Cardiac muscle cell (in vitro differentiated cells and primary cell): ENCODE results near the gene PRLH. TPM values are rescaled to one million over a fixed set of nuclear protein-coding genes. Genes with fewer than 3 reads are reported as not detected.

ENCODE experiments used
- DNase-seq, 2 donors: peaks; one replicate each; pipeline versions ENCODE4 v3.0.0 to v3.0.0-alpha.2; 2010 to 2017; ENCODE audit warnings: low read depth in 1 of 2, low spot score in 1 of 2
- H3K27ac ChIP-seq: fragments of 200-600 bp; sonication (generic); 2 replicates; pipeline ENCODE4 v1.5.1; 2016
- H3K27me3 ChIP-seq: fragments of 200-600 bp; sonication (generic); 2 replicates; pipeline ENCODE4 v1.6.0; 2016; ENCODE audit warnings: control low read depth
- H3K36me3 ChIP-seq: fragments of 200-600 bp; sonication (generic); 2 replicates; pipeline ENCODE4 v1.5.1; 2016; ENCODE audit warnings: control low read depth
- H3K4me1 ChIP-seq: fragments of 200-600 bp; sonication (generic); 2 replicates; pipeline ENCODE4 v1.8.1; 2017; ENCODE audit warnings: low read depth, mild to moderate bottlenecking, mixed run types
- H3K4me3 ChIP-seq: fragments of 200-600 bp; sonication (generic); 2 replicates; pipeline ENCODE4 v1.5.1; 2016; ENCODE audit warnings: mild to moderate bottlenecking
- H3K9me3 ChIP-seq: fragments of 200-600 bp; sonication (generic); 2 replicates; pipeline ENCODE4 v1.5.1; 2017; ENCODE audit warnings: low read depth, mild to moderate bottlenecking, control low read depth
- polyA plus RNA-seq: library from polyadenylated mRNA; unstranded; fragments of >200 nt; fragmentation: Nextera tagmentation; extraction: Ambion mirVana; gene quantifications from 2 replicates; pipeline ENCODE4 v1.2.1, GENCODE V29; 2016
- total RNA-seq: library from RNA; depleted of rRNA; stranded (reverse); fragments of >200 nt; gene quantifications from 2 replicates; pipeline ENCODE4 v1.2.3, GENCODE V29; 2016
- TF ChIP-seq, protein P1 (sequence below): IDR thresholded peaks from 2 replicates; pipeline ENCODE4 v1.5.1; 2012; ENCODE audit warnings: low read depth, mild to moderate bottlenecking, low read length

PRLH gene
- total and polyA plus RNA-seq, 2 experiments from 2014 or later: not detected

DNA sequence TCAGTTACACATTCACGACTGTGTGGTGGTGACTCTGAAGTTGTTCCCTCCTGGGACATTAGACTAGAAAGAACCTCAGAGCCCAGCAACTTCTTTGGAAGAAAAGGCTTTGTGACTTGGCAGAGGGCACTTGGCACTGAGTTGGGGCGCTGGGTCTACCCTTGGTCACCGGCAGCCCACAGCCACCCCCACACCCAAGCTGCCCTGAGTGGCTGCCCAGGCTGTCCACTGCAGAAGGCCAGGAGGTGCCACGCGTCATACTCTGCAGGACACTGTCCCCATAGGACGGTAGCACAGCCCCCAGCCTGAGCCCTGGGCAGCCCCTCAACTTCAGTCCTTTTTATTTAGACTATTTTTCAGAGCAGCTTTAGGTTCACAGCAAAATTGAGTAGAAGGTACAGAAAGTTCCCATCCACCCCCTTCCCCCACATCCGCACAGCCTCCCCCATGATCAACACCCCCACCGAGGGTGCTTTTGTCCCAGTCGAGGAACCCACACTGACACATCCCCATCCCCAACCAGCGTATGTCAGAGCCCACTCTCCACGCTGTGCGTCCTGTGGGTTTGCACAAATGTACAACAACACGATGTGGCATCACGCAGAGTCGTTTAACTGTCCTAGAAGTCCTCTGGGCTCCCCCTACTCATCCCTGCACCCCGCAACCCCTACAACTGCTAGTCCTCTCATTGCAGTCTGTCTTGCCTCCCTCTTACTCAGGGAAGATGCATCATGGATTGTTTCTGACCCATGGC is 1.1 kb downstream of the PRLH start:
- H3K27me3 ChIP-seq: no peaks in the 10 kb centered on the region
- H3K9me3 ChIP-seq: no peaks in the 10 kb centered on the region
- no peaks in the 10 kb centered on the region for H3K36me3 ChIP-seq
- no peak overlapping the region for H3K27ac ChIP-seq
- H3K4me3 ChIP-seq: no peak overlapping the region
- TF ChIP-seq, protein P1, sequence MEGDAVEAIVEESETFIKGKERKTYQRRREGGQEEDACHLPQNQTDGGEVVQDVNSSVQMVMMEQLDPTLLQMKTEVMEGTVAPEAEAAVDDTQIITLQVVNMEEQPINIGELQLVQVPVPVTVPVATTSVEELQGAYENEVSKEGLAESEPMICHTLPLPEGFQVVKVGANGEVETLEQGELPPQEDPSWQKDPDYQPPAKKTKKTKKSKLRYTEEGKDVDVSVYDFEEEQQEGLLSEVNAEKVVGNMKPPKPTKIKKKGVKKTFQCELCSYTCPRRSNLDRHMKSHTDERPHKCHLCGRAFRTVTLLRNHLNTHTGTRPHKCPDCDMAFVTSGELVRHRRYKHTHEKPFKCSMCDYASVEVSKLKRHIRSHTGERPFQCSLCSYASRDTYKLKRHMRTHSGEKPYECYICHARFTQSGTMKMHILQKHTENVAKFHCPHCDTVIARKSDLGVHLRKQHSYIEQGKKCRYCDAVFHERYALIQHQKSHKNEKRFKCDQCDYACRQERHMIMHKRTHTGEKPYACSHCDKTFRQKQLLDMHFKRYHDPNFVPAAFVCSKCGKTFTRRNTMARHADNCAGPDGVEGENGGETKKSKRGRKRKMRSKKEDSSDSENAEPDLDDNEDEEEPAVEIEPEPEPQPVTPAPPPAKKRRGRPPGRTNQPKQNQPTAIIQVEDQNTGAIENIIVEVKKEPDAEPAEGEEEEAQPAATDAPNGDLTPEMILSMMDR: no peak
- no peak for DNase-seq
- H3K4me1 ChIP-seq: peaks cover 5% of the 10 kb centered on the region

- H3K36me3 ChIP-seq: no peaks in the 10 kb centered on the region
- no peaks in the 10 kb centered on the region for H3K27me3 ChIP-seq
- no peaks in the 10 kb centered on the region for H3K9me3 ChIP-seq
- peaks cover 9% of the 10 kb centered on the region for H3K4me1 ChIP-seq
- H3K27ac ChIP-seq: no peak overlapping the region
- DNase-seq: no peak
- TF ChIP-seq, protein P1: no peak
- no peak overlapping the region for H3K4me3 ChIP-seq
Measured at GRCh38 chr2:237568121-237568660, 1.8 kb downstream of the PRLH start.

GRCh38 chr2:237569041-237569440 is 2.7 kb downstream of the PRLH start:
- no peak overlapping the region for H3K27ac ChIP-seq
- H3K9me3 ChIP-seq: no peaks in the 10 kb centered on the region
- H3K36me3 ChIP-seq: no peaks in the 10 kb centered on the region
- H3K4me1 ChIP-seq: peaks cover 9% of the 10 kb centered on the region
- TF ChIP-seq, protein P1: no peak
- no peak for DNase-seq
- H3K27me3 ChIP-seq: no peaks in the 10 kb centered on the region
- H3K4me3 ChIP-seq: no peak overlapping the region

GRCh38 chr2:237569896-237570295 is 3.5 kb downstream of the PRLH start:
- H3K4me1 ChIP-seq: peaks cover 9% of the 10 kb centered on the region
- DNase-seq: no peak
- no peak overlapping the region for H3K27ac ChIP-seq
- H3K27me3 ChIP-seq: no peaks in the 10 kb centered on the region
- no peak overlapping the region for H3K4me3 ChIP-seq
- TF ChIP-seq, protein P1: no peak
- H3K9me3 ChIP-seq: no peaks in the 10 kb centered on the region
- H3K36me3 ChIP-seq: no peaks in the 10 kb centered on the region

GRCh38 chr2:237570776-237571335 is 4.5 kb downstream of the PRLH start:
- no peak overlapping the region for H3K4me3 ChIP-seq
- H3K4me1 ChIP-seq: peaks cover 9% of the 10 kb centered on the region
- no peak overlapping the region for H3K27ac ChIP-seq
- H3K36me3 ChIP-seq: no peaks in the 10 kb centered on the region
- no peaks in the 10 kb centered on the region for H3K27me3 ChIP-seq
- TF ChIP-seq, protein P1: no peak
- no peak for DNase-seq
- no peaks in the 10 kb centered on the region for H3K9me3 ChIP-seq
